ENCODE data around the gene TMEM117. TPM values are rescaled to one million over a fixed set of nuclear protein-coding genes. Genes with fewer than 3 reads are reported as not detected.
"Not testable (repeated sequence)": the region's sequence is repeated elsewhere in the genome, so short reads cannot be mapped to it uniquely, and the experiment has no call there.

Gene TMEM117
- total and polyA plus RNA-seq, 2 donors from 2014 or later, result 5.9 to 6.0 TPM

DNA sequence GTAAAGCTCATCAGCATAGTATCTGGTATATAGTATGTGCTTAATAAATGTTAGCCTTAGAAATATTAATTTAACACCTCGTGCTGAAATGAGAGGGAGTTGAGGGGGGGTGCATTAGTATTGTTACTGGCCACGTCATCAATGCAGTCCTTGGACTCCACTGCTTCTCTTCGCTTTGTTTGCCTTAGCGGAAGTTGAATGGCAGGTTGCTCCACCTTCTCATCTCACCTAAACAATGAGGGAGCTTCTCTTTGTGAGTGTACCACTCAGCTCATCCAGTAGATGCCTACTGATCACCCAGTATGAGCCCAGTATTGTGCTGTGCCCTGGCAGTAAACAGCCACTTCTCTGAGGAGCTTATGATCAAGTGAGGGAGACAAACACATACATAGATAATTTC is 4.5 kb downstream of the TMEM117 start:
- H3K27me3 ChIP-seq (ENCODE audit: control insufficient read depth, insufficient read depth, low read length), result no peaks in the 10 kb centered on the region
- no peak overlapping the region for H3K4me3 ChIP-seq (ENCODE audit: low read length in 3 of 3)
- no peak overlapping the region for H3K9ac ChIP-seq (ENCODE audit: low read length in 3 of 3)
- FAIRE-seq (no peak), DNase-seq (no peak)
- H3K9me3 ChIP-seq (ENCODE audit: control insufficient read depth in 2 of 3, insufficient read depth in 1 of 3, low read length in 3 of 3), result no peaks in the 10 kb centered on the region
- H3K27ac ChIP-seq (ENCODE audit: low read depth in 2 of 2, low read length in 2 of 2), result no peak overlapping the region
- H3K4me1 ChIP-seq (ENCODE audit: control insufficient read depth in 2 of 3, insufficient read depth in 2 of 3, low read depth in 1 of 3, low read length in 3 of 3), result peaks cover 1 to 4% (median 2%) of the 10 kb centered on the region in 3 donors
- TF ChIP-seq, protein P1, sequence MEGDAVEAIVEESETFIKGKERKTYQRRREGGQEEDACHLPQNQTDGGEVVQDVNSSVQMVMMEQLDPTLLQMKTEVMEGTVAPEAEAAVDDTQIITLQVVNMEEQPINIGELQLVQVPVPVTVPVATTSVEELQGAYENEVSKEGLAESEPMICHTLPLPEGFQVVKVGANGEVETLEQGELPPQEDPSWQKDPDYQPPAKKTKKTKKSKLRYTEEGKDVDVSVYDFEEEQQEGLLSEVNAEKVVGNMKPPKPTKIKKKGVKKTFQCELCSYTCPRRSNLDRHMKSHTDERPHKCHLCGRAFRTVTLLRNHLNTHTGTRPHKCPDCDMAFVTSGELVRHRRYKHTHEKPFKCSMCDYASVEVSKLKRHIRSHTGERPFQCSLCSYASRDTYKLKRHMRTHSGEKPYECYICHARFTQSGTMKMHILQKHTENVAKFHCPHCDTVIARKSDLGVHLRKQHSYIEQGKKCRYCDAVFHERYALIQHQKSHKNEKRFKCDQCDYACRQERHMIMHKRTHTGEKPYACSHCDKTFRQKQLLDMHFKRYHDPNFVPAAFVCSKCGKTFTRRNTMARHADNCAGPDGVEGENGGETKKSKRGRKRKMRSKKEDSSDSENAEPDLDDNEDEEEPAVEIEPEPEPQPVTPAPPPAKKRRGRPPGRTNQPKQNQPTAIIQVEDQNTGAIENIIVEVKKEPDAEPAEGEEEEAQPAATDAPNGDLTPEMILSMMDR (IDR thresholded peaks at IDR 0.05; ENCODE audit: borderline replicate concordance, extremely low read depth, insufficient read depth), result no peak
- intact Hi-C loops (cut with DNase I), result no loop called here
- no peaks in the 10 kb centered on the region for H3K36me3 ChIP-seq (ENCODE audit: control insufficient read depth in 2 of 3, insufficient read depth in 3 of 3, low read length in 3 of 3)

DNA sequence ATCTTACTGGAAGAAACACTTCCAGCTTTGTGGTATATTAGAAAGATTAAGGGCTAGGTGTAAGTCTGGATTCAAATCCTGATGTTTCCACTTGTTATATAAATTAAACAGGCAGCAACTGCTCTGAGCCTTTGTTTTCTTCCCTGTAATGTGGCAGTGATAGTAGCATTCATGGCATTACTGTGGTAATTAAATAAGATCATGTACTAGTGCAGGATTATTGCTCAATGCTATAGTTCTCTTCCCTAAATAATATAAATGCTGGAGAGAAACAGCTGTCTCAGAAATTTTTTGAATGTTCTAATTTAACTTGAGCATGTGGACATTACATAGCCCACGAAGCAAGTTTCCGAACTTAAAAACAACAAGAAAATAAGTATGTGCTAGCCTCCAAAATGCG is 5.4 kb downstream of the TMEM117 start:
- intact Hi-C loops (cut with DNase I), result no loop called here
- Histone ChIP-seq H3K36me3 (ENCODE audit: control insufficient read depth in 2 of 3, insufficient read depth in 3 of 3, low read length in 3 of 3) (no peaks in the 10 kb centered on the region), H3K9me3 (ENCODE audit: control insufficient read depth in 2 of 3, insufficient read depth in 1 of 3, low read length in 3 of 3) (no peaks in the 10 kb centered on the region), H3K4me1 (ENCODE audit: control insufficient read depth in 2 of 3, insufficient read depth in 2 of 3, low read depth in 1 of 3, low read length in 3 of 3) (peaks cover 0 to 4% (median 2%) of the 10 kb centered on the region in 3 donors), H3K9ac (ENCODE audit: low read length in 3 of 3) (no peak overlapping the region), H3K27me3 (ENCODE audit: control insufficient read depth, insufficient read depth, low read length) (no peaks in the 10 kb centered on the region), H3K4me3 (ENCODE audit: low read length in 3 of 3) (no peak overlapping the region), H3K27ac (ENCODE audit: low read depth in 2 of 2, low read length in 2 of 2) (no peak overlapping the region)
- DNase-seq, result no peak
- TF ChIP-seq, protein P1 (IDR thresholded peaks at IDR 0.05; ENCODE audit: borderline replicate concordance, extremely low read depth, insufficient read depth), result no peak
- no peak for FAIRE-seq

DNA sequence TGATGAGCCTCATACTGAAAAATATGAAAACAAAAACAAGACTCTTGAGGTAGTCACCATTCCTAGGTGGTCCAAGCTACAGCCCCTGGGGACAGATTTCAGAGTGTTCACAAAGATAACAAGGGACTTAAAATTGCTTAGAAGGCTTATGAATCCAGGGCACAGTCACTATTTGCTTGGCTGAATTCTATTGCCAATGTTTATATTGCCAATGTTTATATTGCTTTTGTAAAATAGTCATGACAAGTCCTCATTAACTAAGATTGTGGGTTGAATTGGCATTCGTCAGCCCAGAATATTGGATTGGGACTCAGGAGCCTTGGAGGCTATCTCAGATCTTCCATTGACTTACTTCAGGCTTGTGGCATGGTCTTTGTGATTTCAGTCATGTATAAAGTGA is 6.4 kb downstream of the TMEM117 start:
- Histone ChIP-seq H3K4me1 (ENCODE audit: control insufficient read depth in 2 of 3, insufficient read depth in 2 of 3, low read depth in 1 of 3, low read length in 3 of 3) (no peaks in the 10 kb centered on the region), H3K9me3 (ENCODE audit: control insufficient read depth in 2 of 3, insufficient read depth in 1 of 3, low read length in 3 of 3) (no peaks in the 10 kb centered on the region), H3K9ac (ENCODE audit: low read length in 3 of 3) (no peak overlapping the region), H3K27ac (ENCODE audit: low read depth in 2 of 2, low read length in 2 of 2) (no peak overlapping the region), H3K36me3 (ENCODE audit: control insufficient read depth in 2 of 3, insufficient read depth in 3 of 3, low read length in 3 of 3) (no peaks in the 10 kb centered on the region), H3K27me3 (ENCODE audit: control insufficient read depth, insufficient read depth, low read length) (no peaks in the 10 kb centered on the region), H3K4me3 (ENCODE audit: low read length in 3 of 3) (no peak overlapping the region)
- intact Hi-C loops (cut with DNase I), result no loop called here
- FAIRE-seq (no peak), DNase-seq (no peak)
- TF ChIP-seq, protein P1 (IDR thresholded peaks at IDR 0.05; ENCODE audit: borderline replicate concordance, extremely low read depth, insufficient read depth), result no peak

DNA sequence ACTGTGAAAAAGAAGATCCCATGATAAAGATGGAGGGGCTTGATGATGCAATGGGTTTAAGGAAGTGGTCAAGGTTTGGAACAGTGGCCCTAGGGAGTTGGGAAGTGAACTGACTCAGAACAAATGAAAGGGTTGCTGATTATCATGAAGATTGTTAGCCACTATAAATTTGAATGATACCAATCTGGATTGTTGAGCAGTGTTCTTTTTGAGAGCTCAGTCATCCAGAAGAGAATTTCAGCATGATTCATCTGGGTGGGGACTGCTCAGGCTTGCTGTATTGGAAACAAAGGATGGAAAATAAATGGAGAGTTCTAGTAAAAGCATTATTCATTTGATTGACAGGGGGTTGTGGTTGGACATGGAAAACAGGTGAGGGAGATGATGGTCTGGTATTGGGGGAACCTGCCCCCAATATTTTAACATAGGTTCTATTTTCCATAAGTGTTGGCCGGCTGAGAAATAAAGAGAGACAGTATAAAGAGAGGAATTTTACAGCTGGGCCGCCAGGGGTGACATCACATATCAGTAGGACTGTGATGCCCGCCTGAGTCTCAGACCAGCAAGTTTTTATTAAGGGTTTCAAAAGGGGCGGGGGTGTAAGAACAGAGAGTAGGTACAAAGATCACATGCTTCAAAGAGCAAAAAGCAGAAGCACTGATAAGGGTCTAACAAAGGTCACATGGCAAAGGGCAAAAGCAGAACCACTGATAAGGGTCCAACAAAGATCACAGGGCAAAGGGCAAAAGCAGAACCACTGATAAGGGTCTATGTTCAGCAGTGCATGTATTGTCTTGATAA is 11.7 kb downstream of the TMEM117 start:
- intact Hi-C loops (cut with DNase I); H3K9ac ChIP-seq (ENCODE audit: low read length in 3 of 3); FAIRE-seq; H3K4me1 ChIP-seq (ENCODE audit: control insufficient read depth in 2 of 3, insufficient read depth in 2 of 3, low read depth in 1 of 3, low read length in 3 of 3); H3K27me3 ChIP-seq (ENCODE audit: control insufficient read depth, insufficient read depth, low read length); DNase-seq; H3K9me3 ChIP-seq (ENCODE audit: control insufficient read depth in 2 of 3, insufficient read depth in 1 of 3, low read length in 3 of 3); H3K4me3 ChIP-seq (ENCODE audit: low read length in 3 of 3); H3K27ac ChIP-seq (ENCODE audit: low read depth in 2 of 2, low read length in 2 of 2); H3K36me3 ChIP-seq (ENCODE audit: control insufficient read depth in 2 of 3, insufficient read depth in 3 of 3, low read length in 3 of 3): not testable (repeated sequence)

All from kidney (tissue), 14 donors.